PFSK-1 (cell line): ENCODE measurements around the gene AGBL5.

Source experiments
- FOXP2 ChIP-seq: optimal IDR thresholded peaks from 2 replicates; pipeline ENCODE3; 2011; ENCODE audit warnings: borderline replicate concordance, control low read depth, inconsistent platforms; ENCODE audit not compliant: insufficient read depth; ENCODE audit errors: extremely low read length, extremely low read depth
- POLR2AphosphoS5 ChIP-seq: IDR thresholded peaks from 2 replicates; pipeline ENCODE4 v1.6.1; 2012; ENCODE audit warnings: low read depth, mild to moderate bottlenecking, control low read depth, low read length, moderate library complexity
- REST ChIP-seq, 2 experiments: IDR thresholded peaks; 2 replicates each; pipeline versions ENCODE4 v1.6.1 to v1.8.0; 2011 to 2012; ENCODE audit warnings: low read depth in 2 of 2, low read length in 2 of 2, control low read depth in 1 of 2, inconsistent platforms in 1 of 2, mild to moderate bottlenecking in 1 of 2, moderate library complexity in 1 of 2; ENCODE audit not compliant: insufficient read depth in 1 of 2
- SIN3A ChIP-seq: IDR thresholded peaks from 2 replicates; pipeline ENCODE4 v1.6.1; 2012; ENCODE audit warnings: mild to moderate bottlenecking, low read length, moderate library complexity, borderline replicate concordance; ENCODE audit not compliant: insufficient read depth
- TAF1 ChIP-seq: IDR thresholded peaks from 2 replicates; pipeline ENCODE4 v1.6.1; 2012; ENCODE audit warnings: low read length, control low read depth, borderline replicate concordance; ENCODE audit not compliant: insufficient read depth

The AGBL5 gene

DNA sequence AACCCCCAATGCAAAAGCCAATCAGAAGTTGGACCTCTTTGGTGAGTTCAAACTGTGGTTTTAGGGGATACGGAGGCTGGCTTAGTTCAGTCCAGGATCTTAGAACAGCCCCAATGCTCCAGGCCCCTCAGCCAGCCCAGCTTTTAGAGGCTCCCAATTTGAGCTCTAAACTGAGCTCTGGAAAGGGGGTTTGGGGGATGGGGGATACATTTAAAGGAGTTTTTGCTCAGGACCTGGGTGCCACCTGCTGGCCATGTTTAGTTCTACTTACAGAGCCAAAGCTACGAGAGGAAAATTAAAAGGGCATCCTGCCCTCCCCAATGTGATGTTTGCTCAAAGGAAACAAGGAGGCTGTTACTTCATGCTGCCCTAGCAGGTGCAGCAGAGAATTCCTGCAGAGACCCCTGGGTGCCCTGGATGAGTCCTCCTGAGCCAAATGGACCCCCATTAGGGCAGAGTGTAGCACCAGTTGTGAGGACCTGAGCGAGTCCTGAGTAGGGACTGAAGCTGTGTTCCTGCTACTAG lies 34.6 kb upstream of the AGBL5 start:
- TF ChIP-seq FOXP2 (no peak), TAF1 (no peak), REST (IDR thresholded peaks at IDR 0.05; ENCODE audit: insufficient read depth in 1 of 2, low read depth in 2 of 2, low read length in 2 of 2) (no peak), POLR2AphosphoS5 (no peak), SIN3A (no peak)

DNA sequence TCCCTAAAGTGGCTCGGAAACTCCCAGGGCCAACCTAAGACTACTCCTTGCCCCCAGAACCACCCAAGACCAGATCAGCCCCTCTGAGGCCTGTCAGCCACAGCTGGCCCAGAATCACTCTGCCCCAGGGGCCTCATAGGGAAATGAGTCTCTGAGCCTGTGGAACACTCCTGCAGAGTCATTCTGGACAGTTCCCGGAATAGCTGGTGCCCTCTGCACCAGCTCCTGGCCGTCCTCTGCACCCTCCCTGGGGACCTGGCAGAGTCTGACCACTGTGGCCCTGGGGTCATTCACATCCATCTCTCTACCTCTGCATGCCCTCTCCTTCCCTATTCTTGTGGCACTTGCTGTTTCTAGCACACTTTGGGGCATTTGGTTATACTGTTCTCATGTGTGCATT lies 33.3 kb upstream of the AGBL5 start:
- TF ChIP-seq POLR2AphosphoS5, result no peak
- TF ChIP-seq FOXP2, result no peak
- TF ChIP-seq TAF1, result no peak
- TF ChIP-seq REST (IDR thresholded peaks at IDR 0.05; ENCODE audit: insufficient read depth in 1 of 2, low read depth in 2 of 2, low read length in 2 of 2), result no peak
- TF ChIP-seq SIN3A, result no peak

DNA sequence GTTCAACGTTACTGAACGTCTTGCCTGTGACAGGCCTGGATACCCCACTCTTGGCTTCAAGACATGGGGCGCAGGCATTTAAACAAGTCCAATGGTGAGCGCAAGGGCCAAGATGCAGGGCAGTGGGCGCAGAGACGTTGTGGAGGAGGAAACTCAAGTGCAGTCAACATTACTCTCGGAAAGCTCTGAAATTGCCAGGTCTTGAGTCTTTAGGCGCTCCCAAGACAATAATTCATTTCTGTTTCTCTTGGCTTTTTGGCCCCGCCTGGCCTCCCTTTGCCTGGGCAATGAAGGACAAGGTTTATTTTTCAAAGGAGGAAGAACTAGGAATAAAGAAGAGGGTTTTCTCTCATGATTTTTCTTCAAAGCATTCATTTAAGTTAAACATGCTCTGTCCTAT lies 32.0 kb upstream of the AGBL5 start:
- TF ChIP-seq REST (IDR thresholded peaks at IDR 0.05; ENCODE audit: insufficient read depth in 1 of 2, low read depth in 2 of 2, low read length in 2 of 2), result no peak
- TF ChIP-seq SIN3A, result no peak
- TF ChIP-seq FOXP2, result no peak
- TF ChIP-seq POLR2AphosphoS5, result no peak
- no peak for TF ChIP-seq TAF1

GRCh38 chr2:27019931-27020855 lies 31.3 kb upstream of the AGBL5 start:
- TF ChIP-seq FOXP2 (no peak), SIN3A (no peak), TAF1 (no peak), POLR2AphosphoS5 (no peak), REST (IDR thresholded peaks at IDR 0.05; ENCODE audit: insufficient read depth in 1 of 2, low read depth in 2 of 2, low read length in 2 of 2) (no peak)
